ENCODE results near the gene DTX3L.

DTX3L gene

DNA sequence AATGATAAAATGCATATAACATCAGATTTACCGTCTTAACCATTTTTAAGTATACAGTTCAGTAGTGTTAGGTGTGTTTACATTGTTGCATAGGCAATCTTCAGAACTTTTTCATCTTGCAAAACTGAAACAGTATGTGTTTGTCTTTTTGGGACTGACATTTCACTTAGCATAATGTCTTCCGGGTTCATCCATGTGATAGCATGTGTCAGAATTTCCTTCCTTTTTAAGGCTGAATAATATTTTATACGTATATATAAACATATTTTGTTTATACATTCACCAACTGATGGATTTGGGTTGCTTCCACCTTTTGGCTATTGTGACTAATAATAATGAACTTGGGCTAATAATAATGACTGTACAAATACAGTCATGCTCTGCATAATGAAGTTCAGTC, 16.3 kb downstream of the DTX3L start:
- Mint-ChIP-seq H3K27me3 (no peaks in the 10 kb centered on the region), H3K36me3 (peaks cover 23% of the 10 kb centered on the region), H3K9me3 (peaks cover 8% of the 10 kb centered on the region), H3K4me3 (no peak overlapping the region), H3K4me1 (peaks cover 69% of the 10 kb centered on the region), H3K27ac (no peak overlapping the region)

DNA sequence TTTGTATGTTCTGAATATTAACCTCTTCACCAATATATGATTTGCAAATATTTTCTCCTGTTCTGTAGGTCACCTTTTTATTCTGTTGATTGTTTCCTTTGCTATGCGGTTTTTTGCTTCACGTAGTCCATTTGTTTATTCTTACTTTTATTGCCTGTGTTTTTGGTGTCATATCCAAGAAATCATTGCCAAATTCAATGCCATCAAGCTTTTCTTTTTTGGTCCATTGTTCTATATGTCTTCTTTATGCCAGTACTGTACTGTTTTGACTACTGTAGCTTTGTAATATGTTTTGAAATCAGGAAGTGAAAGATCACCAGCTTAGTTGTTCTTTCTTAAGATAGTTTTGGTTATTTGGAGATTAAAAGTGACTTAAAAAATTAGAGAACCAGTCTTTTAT, 17.5 kb downstream of the DTX3L start:
- Mint-ChIP-seq H3K9me3 (peaks cover 8% of the 10 kb centered on the region), H3K27me3 (no peaks in the 10 kb centered on the region), H3K4me3 (no peak overlapping the region), H3K4me1 (peaks cover 69% of the 10 kb centered on the region), H3K36me3 (peaks cover 27% of the 10 kb centered on the region), H3K27ac (no peak overlapping the region)

DNA sequence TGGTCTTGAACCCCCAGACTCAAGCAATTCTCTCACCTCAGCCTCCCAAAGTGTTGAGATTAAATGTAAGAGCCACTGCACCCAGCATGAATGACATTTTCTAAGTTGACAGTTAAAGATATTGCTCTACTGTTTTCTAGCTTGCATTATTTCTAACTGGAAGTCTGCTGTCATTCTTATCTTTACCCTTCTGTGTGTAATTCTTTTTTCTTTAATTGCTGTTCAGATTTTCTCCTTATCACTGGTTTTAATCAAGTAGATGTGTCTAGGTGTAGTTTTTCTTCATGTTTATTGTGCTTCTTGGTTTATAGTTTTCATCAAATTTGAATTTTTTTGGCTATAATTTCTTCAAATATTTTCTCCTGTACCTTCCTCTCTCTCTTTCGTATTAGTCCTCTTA, 18.3 kb downstream of the DTX3L start:
- peaks cover 8% of the 10 kb centered on the region for H3K9me3 Mint-ChIP-seq
- peaks cover 27% of the 10 kb centered on the region for H3K36me3 Mint-ChIP-seq
- peaks cover 68% of the 10 kb centered on the region for H3K4me1 Mint-ChIP-seq
- H3K27me3 Mint-ChIP-seq, result no peaks in the 10 kb centered on the region
- no peak overlapping the region for H3K4me3 Mint-ChIP-seq
- peak overlapping the region; percentile 14 for H3K27ac Mint-ChIP-seq

DNA sequence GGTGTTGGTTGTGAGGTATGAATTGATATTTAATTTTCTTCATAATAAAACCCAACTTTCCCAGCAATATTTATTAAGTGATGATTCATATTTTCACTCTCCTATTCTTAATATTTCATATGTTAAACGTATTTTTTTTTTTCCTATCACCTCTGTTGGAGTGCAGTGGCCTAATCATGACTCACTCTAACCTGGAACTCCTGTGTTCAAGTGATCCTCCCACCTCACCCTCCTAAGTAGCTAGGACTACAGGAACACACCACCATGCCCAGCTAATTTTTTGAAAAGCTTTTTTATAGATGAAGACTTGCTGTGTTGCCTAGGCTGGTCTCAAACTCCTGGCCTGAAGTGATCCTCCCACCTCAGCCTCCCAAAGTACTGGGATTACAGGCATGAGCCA, 22.0 kb downstream of the DTX3L start:
- peaks cover 8% of the 10 kb centered on the region for H3K9me3 Mint-ChIP-seq
- H3K36me3 Mint-ChIP-seq, result peaks cover 29% of the 10 kb centered on the region
- peaks cover 59% of the 10 kb centered on the region for H3K4me1 Mint-ChIP-seq
- peak overlapping the region; percentile 86 for H3K27ac Mint-ChIP-seq
- H3K27me3 Mint-ChIP-seq, result no peaks in the 10 kb centered on the region
- H3K4me3 Mint-ChIP-seq, result peak overlapping the region; percentile 66

- H3K27me3 Mint-ChIP-seq, result no peaks in the 10 kb centered on the region
- H3K9me3 Mint-ChIP-seq, result peaks cover 8% of the 10 kb centered on the region
- peak overlapping the region; percentile 50 for H3K4me3 Mint-ChIP-seq
- H3K27ac Mint-ChIP-seq, result peak overlapping the region; percentile 82
- peaks cover 26% of the 10 kb centered on the region for H3K36me3 Mint-ChIP-seq
- H3K4me1 Mint-ChIP-seq, result peaks cover 56% of the 10 kb centered on the region
Observed at GRCh38 chr3:122586773-122587485, 22.8 kb downstream of the DTX3L start.

- Mint-ChIP-seq H3K4me1 (peaks cover 56% of the 10 kb centered on the region), H3K27ac (no peak overlapping the region)
Observed at GRCh38 chr3:122587572-122587971, 23.4 kb downstream of the DTX3L start.

GRCh38 chr3:122589297-122589696, 25.2 kb downstream of the DTX3L start:
- Mint-ChIP-seq H3K27ac (no peak overlapping the region), H3K36me3 (peaks cover 17% of the 10 kb centered on the region)

More at GRCh38 chr3:122587572-122587971, 23.4 kb downstream of the DTX3L start:
- peaks cover 2% of the 10 kb centered on the region for H3K9me3 Mint-ChIP-seq
- H3K36me3 Mint-ChIP-seq, result peaks cover 26% of the 10 kb centered on the region
- H3K27me3 Mint-ChIP-seq, result no peaks in the 10 kb centered on the region
- no peak overlapping the region for H3K4me3 Mint-ChIP-seq

GRCh38 chr3:122590610-122591009, 26.5 kb downstream of the DTX3L start:
- Mint-ChIP-seq H3K27ac (no peak overlapping the region), H3K36me3 (peaks cover 16% of the 10 kb centered on the region), H3K4me3 (no peak overlapping the region), H3K4me1 (peaks cover 36% of the 10 kb centered on the region), H3K9me3 (no peaks in the 10 kb centered on the region), H3K27me3 (no peaks in the 10 kb centered on the region)

More at GRCh38 chr3:122589297-122589696, 25.2 kb downstream of the DTX3L start:
- peaks cover 45% of the 10 kb centered on the region for H3K4me1 Mint-ChIP-seq
- H3K27me3 Mint-ChIP-seq, result no peaks in the 10 kb centered on the region
- no peaks in the 10 kb centered on the region for H3K9me3 Mint-ChIP-seq
- H3K4me3 Mint-ChIP-seq, result no peak overlapping the region

DNA sequence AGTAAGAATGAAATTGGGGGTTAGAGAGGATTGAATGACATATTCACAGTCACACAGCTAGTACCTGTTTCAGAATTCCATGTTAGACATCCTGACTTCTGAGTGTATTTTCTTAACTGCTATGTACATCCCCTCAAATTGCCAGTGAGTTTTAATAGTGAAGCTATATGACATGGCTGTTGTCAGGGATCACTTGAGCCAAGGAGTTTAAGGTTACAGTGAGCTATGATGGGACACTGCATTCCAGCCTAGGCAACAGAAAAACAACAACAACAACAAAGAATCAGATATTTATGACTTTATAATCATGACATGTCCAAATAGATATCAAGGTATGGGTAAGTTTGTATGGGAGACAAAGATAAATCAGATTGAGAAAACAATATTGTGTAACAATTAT, 29.9 kb downstream of the DTX3L start:
- Mint-ChIP-seq H3K36me3 (peaks cover 26% of the 10 kb centered on the region), H3K27me3 (no peaks in the 10 kb centered on the region), H3K4me3 (no peak overlapping the region), H3K27ac (no peak overlapping the region), H3K9me3 (no peaks in the 10 kb centered on the region), H3K4me1 (peaks cover 13% of the 10 kb centered on the region)

GRCh38 chr3:122598151-122598550, 34.0 kb downstream of the DTX3L start:
- H3K4me3 Mint-ChIP-seq, result no peak overlapping the region
- peaks cover 32% of the 10 kb centered on the region for H3K4me1 Mint-ChIP-seq
- no peaks in the 10 kb centered on the region for H3K9me3 Mint-ChIP-seq
- H3K27ac Mint-ChIP-seq, result no peak overlapping the region
- peaks cover 29% of the 10 kb centered on the region for H3K36me3 Mint-ChIP-seq
- no peaks in the 10 kb centered on the region for H3K27me3 Mint-ChIP-seq

DNA sequence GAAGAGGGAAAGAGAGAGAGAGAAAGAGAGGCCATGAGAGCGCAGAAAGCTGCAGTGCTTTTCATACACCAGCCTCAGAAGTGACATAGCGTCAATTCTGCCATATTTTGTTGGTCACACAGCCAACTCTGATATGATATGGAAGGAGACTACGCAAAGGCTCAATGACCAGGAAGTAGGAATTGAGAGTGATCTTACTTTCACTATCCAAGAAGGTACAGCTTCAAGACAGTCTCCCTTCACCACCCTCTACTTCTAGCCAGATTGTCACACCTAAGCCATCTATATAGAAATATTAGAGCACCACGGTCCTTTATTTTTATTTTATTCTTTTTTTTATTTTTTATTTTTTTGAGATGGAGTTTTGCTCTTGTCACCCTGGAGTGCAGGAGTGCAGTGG, 34.4 kb downstream of the DTX3L start:
- H3K4me1 Mint-ChIP-seq, result peaks cover 36% of the 10 kb centered on the region
- peaks cover 29% of the 10 kb centered on the region for H3K36me3 Mint-ChIP-seq
- no peaks in the 10 kb centered on the region for H3K27me3 Mint-ChIP-seq

GRCh38 chr3:122602011-122602710, 38.0 kb downstream of the DTX3L start:
- Mint-ChIP-seq H3K36me3 (peaks cover 17% of the 10 kb centered on the region), H3K27ac (no peak overlapping the region), H3K4me1 (peaks cover 48% of the 10 kb centered on the region), H3K27me3 (no peaks in the 10 kb centered on the region), H3K4me3 (no peak overlapping the region), H3K9me3 (no peaks in the 10 kb centered on the region)

More for the DNA sequence above, 34.4 kb downstream of the DTX3L start:
- Mint-ChIP-seq H3K9me3 (no peaks in the 10 kb centered on the region), H3K4me3 (no peak overlapping the region), H3K27ac (no peak overlapping the region)

DNA sequence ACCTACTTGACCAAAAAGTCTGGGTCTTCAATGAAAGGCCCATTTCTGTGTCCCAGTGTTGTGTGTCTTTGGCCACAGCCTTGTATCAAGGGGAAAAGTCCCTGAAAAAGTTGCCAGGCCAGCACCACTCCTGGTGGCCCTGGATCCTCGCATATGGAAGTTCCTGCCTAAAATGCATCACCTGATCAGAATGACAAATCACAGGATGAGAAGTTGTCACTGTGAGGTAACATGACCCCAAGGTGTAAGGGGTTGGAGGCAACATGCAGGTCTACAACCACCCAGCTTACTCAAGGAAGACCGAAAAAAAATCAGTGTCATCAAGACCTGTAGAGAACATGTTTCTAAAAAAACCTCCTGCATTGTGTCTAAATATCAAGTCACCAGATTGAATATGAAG, 38.9 kb downstream of the DTX3L start:
- Mint-ChIP-seq H3K27me3 (no peaks in the 10 kb centered on the region), H3K4me1 (peaks cover 55% of the 10 kb centered on the region), H3K9me3 (no peaks in the 10 kb centered on the region), H3K36me3 (peaks cover 21% of the 10 kb centered on the region), H3K27ac (no peak overlapping the region), H3K4me3 (no peak overlapping the region)

- Mint-ChIP-seq H3K27ac (peak overlapping the region; percentile 8), H3K27me3 (no peaks in the 10 kb centered on the region), H3K4me1 (peaks cover 62% of the 10 kb centered on the region), H3K36me3 (peaks cover 24% of the 10 kb centered on the region), H3K9me3 (no peaks in the 10 kb centered on the region), H3K4me3 (no peak overlapping the region)
Observed at GRCh38 chr3:122606330-122606729, 42.2 kb downstream of the DTX3L start.

DNA sequence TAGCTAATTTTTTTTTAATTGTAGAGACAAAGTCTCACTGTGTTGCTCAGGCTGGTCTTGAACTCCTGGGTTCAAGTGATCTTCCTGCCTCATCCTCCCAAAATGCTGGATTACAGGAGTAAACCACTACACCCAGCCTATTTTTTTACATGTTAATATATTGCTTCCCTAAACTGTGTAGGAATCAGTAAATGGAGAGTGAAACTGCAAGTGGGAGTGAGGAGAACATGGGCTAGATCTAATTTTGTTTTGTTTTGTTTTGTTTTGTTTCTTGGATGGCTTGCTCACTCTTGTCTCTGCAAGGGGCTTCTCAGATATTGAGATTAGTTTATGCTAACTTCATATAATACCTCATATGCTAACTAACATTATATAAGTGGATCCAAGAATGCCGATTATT, 44.8 kb downstream of the DTX3L start:
- H3K36me3 Mint-ChIP-seq, result peaks cover 28% of the 10 kb centered on the region
- peak overlapping the region; percentile 40 for H3K4me3 Mint-ChIP-seq
- H3K27me3 Mint-ChIP-seq, result no peaks in the 10 kb centered on the region
- peaks cover 47% of the 10 kb centered on the region for H3K4me1 Mint-ChIP-seq
- H3K27ac Mint-ChIP-seq, result peak overlapping the region; percentile 82
- H3K9me3 Mint-ChIP-seq, result no peaks in the 10 kb centered on the region

DNA sequence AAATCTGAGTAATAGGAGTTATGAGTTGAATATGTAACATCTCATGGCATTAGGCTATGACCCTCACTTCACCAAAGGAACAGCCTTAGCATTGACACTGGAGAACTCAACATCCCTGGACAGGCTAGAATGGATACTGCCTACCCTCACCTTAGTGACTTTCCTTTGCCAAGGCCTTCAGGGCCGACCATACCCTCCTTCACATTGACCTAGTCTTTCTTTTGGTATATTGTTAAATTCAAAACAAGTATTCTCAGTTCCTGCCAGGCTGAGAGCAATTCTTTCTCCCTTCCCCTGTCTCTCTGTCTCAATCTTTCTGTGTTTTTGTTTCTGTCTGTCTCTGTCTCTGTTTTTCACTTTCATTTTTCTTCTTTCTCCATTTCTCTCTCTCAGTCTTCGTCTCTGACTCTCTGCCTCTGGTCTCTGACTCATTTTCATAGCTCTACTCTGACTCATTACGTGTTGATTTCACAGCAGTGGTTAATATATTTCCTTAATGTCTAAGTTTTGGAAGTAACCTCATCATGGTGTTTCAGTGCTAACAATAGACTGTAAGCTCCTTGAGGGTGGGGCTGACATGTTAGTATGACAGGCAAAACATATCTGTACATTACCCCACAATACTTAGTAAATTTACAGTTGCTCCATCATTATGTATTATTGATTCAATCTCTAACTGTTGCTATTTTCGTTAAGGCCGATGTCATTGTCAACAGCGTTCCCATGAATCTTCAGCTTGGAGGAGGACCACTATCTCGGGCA, 45.8 kb downstream of the DTX3L start:
- H3K27ac Mint-ChIP-seq, result peak overlapping the region; percentile 87
- H3K27me3 Mint-ChIP-seq, result no peaks in the 10 kb centered on the region
- H3K4me3 Mint-ChIP-seq, result peak overlapping the region; percentile 31
- H3K4me1 Mint-ChIP-seq, result peaks cover 41% of the 10 kb centered on the region
- no peaks in the 10 kb centered on the region for H3K9me3 Mint-ChIP-seq
- H3K36me3 Mint-ChIP-seq, result peaks cover 28% of the 10 kb centered on the region
